Activated CD4-positive, alpha-beta T cell treated with anti-CD3 and anti-CD28 coated beads for 36 hours (primary cell): ENCODE results near the gene SYT3. TPM values are rescaled to one million over a fixed set of nuclear protein-coding genes. Genes with fewer than 3 reads are reported as not detected.
"Not testable (repeated sequence)": the region's sequence is repeated elsewhere in the genome, so short reads cannot be mapped to it uniquely, and the experiment has no call there.

ENCODE experiments used
- ATAC-seq: fragments of 200-7000 bp; cut with Tn5 transposase; one replicate; pipeline ENCODE4 v1.10.0; 2021; ENCODE audit warnings: mild to moderate bottlenecking, moderate library complexity
- CTCF ChIA-PET: fragments of 350-600 bp; sonication (Branson Sonifier 250); formaldehyde crosslinking; loops from one replicate; lab custom pipeline; 2021; ENCODE audit warnings: antibody characterized with exemption; lab: Charles Lee
- POLR2A ChIA-PET: fragments of 350-600 bp; sonication (Branson Sonifier 250); formaldehyde crosslinking; loops from one replicate; lab custom pipeline; 2021; ENCODE audit warnings: antibody characterized with exemption, inconsistent platforms; lab: Charles Lee
- DNase-seq: peaks from one replicate; pipeline ENCODE4 v3.0.0-alpha.2; 2020
- H3K27ac Mint-ChIP-seq: one replicate; pipeline ENCODE4 v1.8.0; 2021; ENCODE audit warnings: mixed read lengths
- H3K27me3 Mint-ChIP-seq: one replicate; pipeline ENCODE4 v1.8.0; 2021; ENCODE audit warnings: mixed read lengths
- H3K36me3 Mint-ChIP-seq: one replicate; pipeline ENCODE4 v1.8.0; 2021; ENCODE audit warnings: low read depth, mixed read lengths
- H3K4me1 Mint-ChIP-seq: one replicate; pipeline ENCODE4 v1.8.0; 2021; ENCODE audit warnings: mixed read lengths
- H3K4me3 Mint-ChIP-seq: one replicate; pipeline ENCODE4 v1.8.0; 2021; ENCODE audit warnings: mild to moderate bottlenecking, moderate library complexity, mixed read lengths
- H3K9me3 Mint-ChIP-seq: one replicate; pipeline ENCODE4 v1.8.0; 2021; ENCODE audit warnings: low read depth, mixed read lengths
- intact Hi-C, 2 experiments: fragments of 100-400 bp; cut with DNase I in 1 of 2; cut with micrococcal nuclease in 1 of 2; formaldehyde crosslinking; loops; one replicate each; pipeline versions ENCODE4 v1.14.2 to v1.15.1; 2022 to 2024; cut with DNase I, micrococcal nuclease
- total RNA-seq, 2 experiments: library from RNA; stranded (reverse); gene quantifications; one replicate each; pipeline ENCODE4 v1.2.3, GENCODE V29; 2021

The SYT3 gene
- total RNA-seq, 2 experiments from 2014 or later: 0.11 to 0.16 TPM

DNA sequence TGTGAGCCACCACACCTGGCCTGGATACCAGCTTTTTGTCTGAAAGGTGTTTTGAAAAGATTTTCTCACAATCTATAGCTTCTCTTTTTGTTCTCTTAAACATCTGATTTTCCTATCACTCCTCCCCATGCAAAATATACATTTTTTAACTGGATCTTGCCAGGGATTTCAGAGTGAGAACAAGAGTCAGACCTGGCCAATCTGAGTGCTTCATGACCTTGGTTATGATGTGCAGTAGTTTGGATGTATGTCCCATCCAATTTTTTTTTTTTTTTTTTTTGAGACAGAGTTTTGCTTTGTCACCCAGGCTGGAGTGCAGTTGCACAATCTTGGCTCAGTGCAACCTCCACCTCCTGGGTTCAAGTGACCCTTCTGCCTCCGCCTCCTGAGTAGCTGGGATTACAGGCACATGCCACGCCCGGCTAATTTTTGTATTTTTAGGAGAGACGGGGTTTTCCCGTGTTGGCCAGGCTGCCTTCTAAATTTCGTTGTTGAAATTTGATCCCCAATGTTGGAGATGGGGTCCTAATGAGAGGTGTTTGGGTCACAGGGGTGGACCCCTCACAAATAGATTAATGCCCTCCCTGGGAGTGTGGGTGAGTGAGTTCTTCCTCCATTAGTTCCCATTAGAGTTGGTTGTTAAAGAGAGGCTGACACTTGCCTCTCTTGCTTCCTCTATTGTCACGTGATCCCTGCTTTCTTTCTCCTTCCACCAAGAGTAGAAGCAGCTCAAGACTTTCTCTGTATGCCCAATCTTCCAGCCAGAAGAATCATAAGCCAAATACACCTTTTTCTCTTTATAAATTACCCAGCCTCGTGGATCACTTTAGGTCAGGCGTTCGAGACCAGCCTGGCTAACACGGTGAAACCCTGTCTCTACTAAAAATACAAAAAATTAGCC lies 26.9 kb downstream of the SYT3 start:
- H3K36me3 Mint-ChIP-seq, H3K27ac Mint-ChIP-seq, DNase-seq, H3K4me1 Mint-ChIP-seq, POLR2A ChIA-PET, ATAC-seq, H3K4me3 Mint-ChIP-seq, CTCF ChIA-PET, H3K9me3 Mint-ChIP-seq, intact Hi-C loops: not testable (repeated sequence)
- peaks cover 18% of the 10 kb centered on the region for H3K27me3 Mint-ChIP-seq

DNA sequence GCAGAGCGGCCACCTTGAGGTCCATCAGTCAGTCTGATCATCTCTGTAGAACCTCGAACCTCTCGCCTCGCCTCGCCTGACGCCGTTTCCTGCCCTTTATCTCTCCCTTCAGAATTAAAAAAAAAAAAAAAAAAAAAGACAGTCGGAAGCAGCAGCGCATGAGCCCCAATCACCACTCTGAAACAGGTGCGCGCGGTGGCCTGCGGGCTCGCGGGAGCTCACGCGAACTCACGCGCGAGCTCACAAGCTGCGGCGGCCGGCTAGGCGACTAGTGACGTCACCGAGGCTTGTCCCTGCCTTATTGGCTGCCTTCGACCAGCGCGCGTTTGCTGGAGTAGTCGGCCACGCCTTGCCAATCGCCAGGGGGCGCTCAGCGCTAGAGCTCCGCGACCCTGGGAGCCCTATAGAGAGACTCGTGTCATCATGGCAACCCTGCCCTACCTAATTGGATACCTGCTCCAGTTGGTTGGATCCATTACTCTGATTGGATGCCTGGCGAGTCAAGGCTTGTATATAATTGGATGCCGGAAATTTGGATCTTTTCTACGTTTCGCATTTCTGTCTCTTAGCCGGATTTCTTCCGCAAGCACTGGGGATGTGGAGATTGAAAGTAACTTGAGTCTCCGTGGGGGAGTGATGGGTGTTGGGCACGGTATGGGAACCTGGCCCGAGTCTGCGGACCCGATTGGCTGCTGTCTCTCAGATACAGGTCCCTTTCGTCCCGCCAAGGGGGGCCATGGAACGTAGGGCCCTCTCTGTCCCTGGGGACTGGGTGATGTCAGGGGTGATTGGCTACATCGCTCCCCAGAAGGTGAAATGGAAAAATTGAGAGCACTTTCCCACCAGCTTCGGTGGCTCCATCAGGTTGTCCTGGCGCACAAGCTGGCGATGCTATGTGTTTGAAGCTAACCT lies 31.6 kb downstream of the SYT3 start:
- peaks cover 35% of the 10 kb centered on the region for H3K27me3 Mint-ChIP-seq
- H3K4me1 Mint-ChIP-seq: peaks cover 13% of the 10 kb centered on the region
- DNase-seq (peak; percentile 95), ATAC-seq (peak; percentile 93)
- CTCF ChIA-PET: interaction anchor here (0.6 to 1.3 kb wide), 14 partner anchors 16 to 314 kb away, joined by 3 to 6 read pairs (median 3); no protein-coding TSS in a partner anchor
- no peaks in the 10 kb centered on the region for H3K36me3 Mint-ChIP-seq
- peaks cover 5% of the 10 kb centered on the region for H3K9me3 Mint-ChIP-seq
- peak overlapping the region; percentile 5 for H3K4me3 Mint-ChIP-seq
- no peak overlapping the region for H3K27ac Mint-ChIP-seq
- intact Hi-C loops: loop anchor here (1.0 to 5.0 kb wide), 8 partner anchors 50 to 314 kb away; partner anchors contain the start of gene JOSD2 (in 1 of the 2)
- POLR2A ChIA-PET: interaction anchor here (0.7 kb wide), 1 partner anchor 195 kb away, joined by 4 read pairs; no protein-coding TSS in a partner anchor

DNA sequence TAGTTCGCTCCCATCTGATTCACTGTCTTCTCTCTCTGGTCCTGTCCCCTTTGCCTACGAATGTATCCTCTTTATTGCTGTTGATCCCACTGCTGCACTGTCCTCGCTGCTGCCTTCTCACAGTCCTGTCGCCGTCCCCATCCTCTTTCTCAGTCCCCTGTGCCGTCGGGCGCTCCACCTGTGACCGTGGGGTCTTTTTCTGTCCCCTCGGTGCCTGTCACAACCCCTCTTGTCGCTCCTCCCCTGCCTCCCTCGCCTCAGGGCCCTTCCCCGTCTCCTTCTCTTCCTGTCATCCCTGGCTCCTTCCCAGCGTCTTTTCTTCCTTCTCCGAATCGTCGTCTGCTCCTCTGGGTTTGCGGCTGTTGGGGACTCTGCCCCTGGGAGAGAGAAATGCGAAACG lies 32.3 kb downstream of the SYT3 start:
- Mint-ChIP-seq H3K27me3 (peaks cover 37% of the 10 kb centered on the region), H3K27ac (no peak overlapping the region), H3K4me3 (no peak overlapping the region), H3K36me3 (no peaks in the 10 kb centered on the region), H3K4me1 (peaks cover 13% of the 10 kb centered on the region), H3K9me3 (peaks cover 5% of the 10 kb centered on the region)
- ATAC-seq (no peak), DNase-seq (no peak)
- intact Hi-C loops: loop anchor here (5.0 kb wide), 2 partner anchors 70 to 175 kb away; no protein-coding TSS in a partner anchor
- CTCF ChIA-PET: interaction anchor here (0.6 to 1.3 kb wide), 10 partner anchors 17 to 315 kb away, joined by 3 to 6 read pairs (median 3); no protein-coding TSS in a partner anchor
- POLR2A ChIA-PET: no interaction called here

DNA sequence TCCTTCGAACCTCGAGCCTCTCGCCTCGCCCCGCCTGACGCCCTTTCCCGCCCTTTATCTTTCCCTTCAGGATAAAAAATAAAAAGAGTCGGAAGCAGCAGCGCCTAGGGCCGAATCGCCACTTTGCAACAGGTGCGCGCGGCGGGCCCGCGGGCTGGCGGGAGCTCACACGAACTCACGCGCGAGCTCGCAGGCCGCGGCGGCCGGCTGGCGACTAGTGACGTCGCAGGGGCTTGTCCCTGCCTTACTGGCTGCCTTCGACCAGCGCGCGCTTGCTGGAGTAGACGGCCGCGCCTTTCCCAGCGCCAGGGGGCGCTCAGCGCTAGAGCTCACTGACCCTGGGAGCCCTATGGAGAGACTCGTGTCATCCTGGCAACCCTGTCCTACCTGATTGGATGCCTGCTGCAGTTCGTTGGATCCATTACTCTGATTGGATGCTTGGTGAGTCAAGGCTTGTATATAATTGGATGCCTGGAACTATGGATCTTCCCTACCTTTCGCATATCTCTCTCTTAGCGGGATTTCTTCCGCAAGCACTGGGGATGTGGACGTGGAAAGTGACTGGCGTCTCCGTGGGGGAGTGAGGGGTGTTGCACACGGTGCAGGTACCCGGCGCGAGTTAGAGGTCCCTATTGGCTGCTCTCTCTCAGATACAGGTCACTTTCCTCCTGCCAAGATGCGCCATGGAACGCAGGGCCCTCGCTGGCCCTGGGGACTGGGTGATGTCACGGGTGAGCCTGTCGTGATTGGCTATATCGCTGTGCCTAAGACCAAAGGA lies 33.4 kb downstream of the SYT3 start:
- peak; percentile 54 for ATAC-seq
- H3K9me3 Mint-ChIP-seq, H3K27ac Mint-ChIP-seq, POLR2A ChIA-PET, H3K36me3 Mint-ChIP-seq, H3K4me3 Mint-ChIP-seq, DNase-seq: not testable (repeated sequence)
- Mint-ChIP-seq H3K27me3 (peaks cover 46% of the 10 kb centered on the region), H3K4me1 (peaks cover 13% of the 10 kb centered on the region)
- intact Hi-C loops: loop anchor here (5.0 kb wide), 2 partner anchors 69 to 176 kb away; no protein-coding TSS in a partner anchor
- CTCF ChIA-PET: interaction anchor here (0.7 to 1.3 kb wide), 2 partner anchors 177 to 295 kb away, joined by 3 read pairs; no protein-coding TSS in a partner anchor

DNA sequence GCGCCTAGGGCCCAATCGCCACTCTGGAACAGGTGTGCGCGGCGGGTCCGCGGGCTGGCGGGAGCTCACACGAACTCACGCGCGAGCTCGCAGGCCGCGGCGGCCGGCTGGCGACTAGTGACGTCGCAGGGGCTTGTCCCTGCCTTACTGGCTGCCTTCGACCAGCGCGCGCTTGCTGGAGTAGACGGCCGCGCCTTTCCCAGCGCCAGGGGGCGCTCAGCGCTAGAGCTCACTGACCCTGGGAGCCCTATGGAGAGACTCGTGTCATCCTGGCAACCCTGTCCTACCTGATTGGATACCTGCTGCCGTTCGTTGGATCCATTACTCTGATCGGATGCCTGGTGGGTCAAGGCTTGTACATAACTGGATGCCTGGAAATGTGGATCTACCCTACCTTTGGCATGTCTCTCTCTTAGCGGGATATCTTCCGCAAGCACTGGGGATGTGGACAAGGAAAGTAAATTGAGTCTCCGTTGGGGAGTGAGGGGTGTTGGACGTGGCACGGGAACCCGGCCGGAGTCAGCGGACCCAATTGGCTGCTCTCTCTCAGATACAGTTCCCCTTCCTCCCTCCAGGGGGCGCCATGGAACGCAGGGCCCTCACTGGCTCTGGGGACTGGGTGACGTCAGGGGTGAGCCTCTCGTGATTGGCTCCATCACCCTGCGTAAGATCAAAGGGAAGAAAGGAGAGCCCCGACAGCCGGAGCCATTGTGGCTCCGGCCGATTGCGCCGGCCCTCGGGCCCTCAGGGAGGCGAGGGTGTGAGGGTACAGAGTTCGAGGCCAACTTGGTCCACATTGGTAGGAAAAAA lies 35.2 kb downstream of the SYT3 start:
- H3K36me3 Mint-ChIP-seq, H3K27ac Mint-ChIP-seq, POLR2A ChIA-PET, CTCF ChIA-PET, H3K4me3 Mint-ChIP-seq, H3K9me3 Mint-ChIP-seq: not testable (repeated sequence)
- intact Hi-C loops: loop anchor here (1.0 to 5.0 kb wide), 3 partner anchors 67 to 179 kb away; no protein-coding TSS in a partner anchor
- Mint-ChIP-seq H3K27me3 (peaks cover 46% of the 10 kb centered on the region), H3K4me1 (peaks cover 13% of the 10 kb centered on the region)
- DNase-seq (peak; percentile 64), ATAC-seq (peak; percentile 50)

DNA sequence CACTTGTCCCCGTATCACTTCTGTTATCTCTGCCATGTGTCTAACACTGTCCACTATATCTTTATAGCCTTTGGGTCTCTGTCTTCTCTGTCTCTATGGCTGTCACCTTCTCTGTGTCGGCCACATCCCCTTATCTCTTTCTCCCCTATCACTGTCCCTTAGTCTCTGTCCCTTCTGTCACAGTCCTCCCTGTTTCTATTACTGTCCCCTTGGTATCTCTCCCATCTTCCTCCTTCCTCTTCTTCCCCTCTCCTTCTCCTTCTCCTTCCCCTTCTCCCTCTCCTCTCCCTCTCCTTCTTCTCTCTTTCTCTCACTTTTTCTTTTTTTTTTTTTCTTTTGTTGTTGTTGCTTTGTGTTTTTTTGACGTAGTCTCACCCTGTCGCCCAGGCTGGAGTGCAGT lies 36.7 kb downstream of the SYT3 start:
- Mint-ChIP-seq H3K27ac (no peak overlapping the region), H3K4me3 (no peak overlapping the region), H3K36me3 (no peaks in the 10 kb centered on the region), H3K9me3 (no peaks in the 10 kb centered on the region), H3K27me3 (peaks cover 41% of the 10 kb centered on the region), H3K4me1 (peaks cover 8% of the 10 kb centered on the region)
- no peak for ATAC-seq
- intact Hi-C loops: no loop called here
- ChIA-PET CTCF (no interaction called here), POLR2A (no interaction called here)
- no peak for DNase-seq

DNA sequence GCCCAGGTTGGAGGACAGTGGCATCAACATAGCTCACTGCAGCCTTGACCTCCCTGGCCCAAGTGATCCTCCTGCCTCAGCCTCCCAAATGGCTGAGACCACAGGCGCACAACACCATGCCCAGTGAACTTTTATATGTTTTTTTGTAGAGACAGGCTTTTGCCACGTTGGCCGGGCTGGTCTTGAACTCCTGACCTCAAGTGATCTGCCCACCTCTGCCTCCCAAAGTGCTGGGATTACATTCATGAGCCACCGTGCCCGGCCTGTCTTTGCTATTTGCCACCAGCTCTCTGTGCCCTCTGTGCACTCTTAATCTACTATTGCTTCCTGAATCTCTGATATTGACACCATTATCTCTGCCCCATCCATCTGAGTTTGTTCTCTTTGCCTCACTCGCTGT lies 37.2 kb downstream of the SYT3 start:
- ATAC-seq (no peak), DNase-seq (no peak)
- Mint-ChIP-seq H3K27ac (no peak overlapping the region), H3K4me1 (peaks cover 4% of the 10 kb centered on the region), H3K36me3 (no peaks in the 10 kb centered on the region), H3K4me3 (no peak overlapping the region), H3K27me3 (peaks cover 41% of the 10 kb centered on the region), H3K9me3 (no peaks in the 10 kb centered on the region)
- intact Hi-C loops: no loop called here
- ChIA-PET POLR2A (no interaction called here), CTCF (no interaction called here)

DNA sequence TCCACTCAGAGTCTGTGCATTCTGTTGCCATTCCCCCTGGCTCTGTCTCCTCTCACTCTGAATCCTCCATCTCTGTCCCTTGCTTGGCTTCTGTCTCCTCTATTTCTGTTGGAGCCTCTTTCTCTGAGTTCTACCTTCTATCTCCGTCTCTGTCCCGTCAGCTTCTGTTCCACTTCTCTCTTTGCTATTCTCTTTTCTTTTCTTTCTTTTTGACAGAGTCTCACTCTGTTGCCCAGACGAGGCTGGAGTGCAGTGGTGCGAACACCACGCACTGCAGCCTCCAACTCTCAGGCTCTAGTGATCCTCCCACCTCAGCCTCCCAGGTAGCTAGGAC lies 37.6 kb downstream of the SYT3 start:
- Mint-ChIP-seq H3K4me3 (no peak overlapping the region), H3K27me3 (peaks cover 37% of the 10 kb centered on the region), H3K4me1 (no peaks in the 10 kb centered on the region), H3K27ac (no peak overlapping the region), H3K36me3 (no peaks in the 10 kb centered on the region), H3K9me3 (no peaks in the 10 kb centered on the region)
- ChIA-PET CTCF (no interaction called here), POLR2A (no interaction called here)
- ATAC-seq (no peak), DNase-seq (no peak)
- intact Hi-C loops: no loop called here

DNA sequence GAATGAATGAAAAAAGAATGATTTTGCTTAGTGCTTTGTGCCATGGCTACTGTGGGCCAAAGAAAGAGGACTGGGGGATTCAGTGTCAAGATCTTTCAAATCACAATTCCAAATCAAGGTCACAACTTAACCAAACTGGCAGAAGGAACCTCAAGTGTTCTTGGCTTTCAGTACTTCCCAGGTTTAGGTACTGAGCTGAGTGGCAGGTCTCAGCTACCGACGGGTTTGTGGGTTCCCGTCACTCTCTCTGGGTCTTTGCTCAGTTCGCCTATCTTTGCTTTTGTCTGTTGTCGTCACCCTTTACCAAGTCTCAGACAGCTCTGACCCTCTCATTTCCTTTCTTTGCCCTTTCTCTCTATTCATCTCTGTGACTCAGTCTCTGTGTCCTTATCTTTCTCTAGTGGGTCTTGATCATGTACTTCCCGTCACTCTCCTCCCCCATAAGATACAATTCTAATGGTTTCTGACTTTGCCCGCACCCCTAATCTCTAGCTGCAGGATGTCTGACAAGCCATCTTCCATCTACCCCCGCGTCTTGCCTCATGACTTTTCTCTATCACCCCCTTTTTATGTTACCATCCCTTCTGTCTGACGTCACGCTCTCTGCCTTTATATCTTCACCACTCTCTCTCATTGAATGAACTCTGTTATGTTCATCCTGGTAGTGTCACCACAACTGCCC lies 38.1 kb downstream of the SYT3 start:
- intact Hi-C loops: no loop called here
- no peaks in the 10 kb centered on the region for H3K4me1 Mint-ChIP-seq
- no peaks in the 10 kb centered on the region for H3K9me3 Mint-ChIP-seq
- ATAC-seq (no peak), DNase-seq (no peak)
- ChIA-PET CTCF (interaction anchor here (1.2 kb wide), 1 partner anchor 32 kb away, joined by 3 read pairs; no protein-coding TSS in a partner anchor), POLR2A (no interaction called here)
- peaks cover 34% of the 10 kb centered on the region for H3K27me3 Mint-ChIP-seq
- no peak overlapping the region for H3K4me3 Mint-ChIP-seq
- no peak overlapping the region for H3K27ac Mint-ChIP-seq
- H3K36me3 Mint-ChIP-seq: no peaks in the 10 kb centered on the region

DNA sequence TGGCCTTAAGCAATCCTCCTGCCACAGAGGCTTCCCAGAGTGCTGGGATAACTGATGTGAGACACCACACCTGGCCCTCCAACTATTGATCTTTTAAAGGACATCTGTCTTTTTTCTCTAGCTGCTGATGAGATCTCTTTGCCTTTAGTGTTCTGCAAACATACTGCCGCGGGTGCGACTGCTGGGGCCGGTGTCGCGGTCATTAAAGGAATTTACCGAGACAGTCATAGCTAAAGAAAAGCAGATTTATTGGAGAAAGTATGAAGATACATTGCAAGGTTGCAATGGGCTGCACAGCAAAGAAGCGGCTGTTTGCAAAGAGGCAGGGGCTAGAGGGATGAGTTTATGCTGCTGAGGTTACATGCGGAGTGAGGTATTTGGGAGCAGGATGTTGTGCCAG lies 40.3 kb downstream of the SYT3 start:
- DNase-seq: no peak

More for the DNA sequence above, 40.3 kb downstream of the SYT3 start:
- Mint-ChIP-seq H3K9me3 (no peaks in the 10 kb centered on the region), H3K27me3 (peaks cover 26% of the 10 kb centered on the region), H3K4me3 (no peak overlapping the region), H3K27ac (no peak overlapping the region), H3K36me3 (no peaks in the 10 kb centered on the region), H3K4me1 (no peaks in the 10 kb centered on the region)
- CTCF ChIA-PET: no interaction called here
- POLR2A ChIA-PET: no interaction called here
- ATAC-seq: no peak
- intact Hi-C loops: no loop called here
